Measurements from ENCODE around the gene GUCA1A. TPM values are rescaled to one million over a fixed set of nuclear protein-coding genes. Genes with fewer than 3 reads are reported as not detected.

The GUCA1A gene
- total RNA-seq, 1 donor from 2014 or later, result 0.84 TPM

- Mint-ChIP-seq H3K9me3 (ENCODE audit: low read depth) (no peaks in the 10 kb centered on the region), H3K4me3 (ENCODE audit: low read depth) (no peak overlapping the region), H3K36me3 (ENCODE audit: insufficient read depth) (peaks cover 10% of the 10 kb centered on the region), H3K27ac (peak overlapping the region; percentile 24), H3K4me1 (ENCODE audit: low read depth) (no peaks in the 10 kb centered on the region), H3K27me3 (no peaks in the 10 kb centered on the region)
- no peak for TF ChIP-seq CTCF (IDR thresholded peaks at IDR 0.05; ENCODE audit: unreplicated experiment)
- DNase-seq (ENCODE audit: low spot score, unreplicated experiment), result no peak
These were observed 44.5 kb upstream of the GUCA1A start for GRCh38 chr6:42128460-42129359.

- peaks cover 10% of the 10 kb centered on the region for H3K36me3 Mint-ChIP-seq (ENCODE audit: insufficient read depth)
- no peak overlapping the region for H3K27ac Mint-ChIP-seq
- TF ChIP-seq CTCF (IDR thresholded peaks at IDR 0.05; ENCODE audit: unreplicated experiment), result no peak
- no peaks in the 10 kb centered on the region for H3K27me3 Mint-ChIP-seq
- no peak for DNase-seq (ENCODE audit: low spot score, unreplicated experiment)
- no peaks in the 10 kb centered on the region for H3K4me1 Mint-ChIP-seq (ENCODE audit: low read depth)
- no peak overlapping the region for H3K4me3 Mint-ChIP-seq (ENCODE audit: low read depth)
- H3K9me3 Mint-ChIP-seq (ENCODE audit: low read depth), result no peaks in the 10 kb centered on the region
These were observed 43.8 kb upstream of the GUCA1A start for GRCh38 chr6:42129360-42129676.

GRCh38 chr6:42131531-42131930 is 41.6 kb upstream of the GUCA1A start:
- peaks cover 8% of the 10 kb centered on the region for H3K36me3 Mint-ChIP-seq (ENCODE audit: insufficient read depth)

GRCh38 chr6:42133926-42134325 is 39.2 kb upstream of the GUCA1A start:
- DNase-seq (ENCODE audit: low spot score, unreplicated experiment), result no peak
- Mint-ChIP-seq H3K4me1 (ENCODE audit: low read depth) (peaks cover 12% of the 10 kb centered on the region), H3K4me3 (ENCODE audit: low read depth) (no peak overlapping the region), H3K9me3 (ENCODE audit: low read depth) (no peaks in the 10 kb centered on the region), H3K27ac (no peak overlapping the region), H3K36me3 (ENCODE audit: insufficient read depth) (peaks cover 2% of the 10 kb centered on the region), H3K27me3 (no peaks in the 10 kb centered on the region)
- TF ChIP-seq CTCF (IDR thresholded peaks at IDR 0.05; ENCODE audit: unreplicated experiment), result no peak

More at GRCh38 chr6:42131531-42131930, 41.6 kb upstream of the GUCA1A start:
- no peaks in the 10 kb centered on the region for H3K27me3 Mint-ChIP-seq
- TF ChIP-seq CTCF (IDR thresholded peaks at IDR 0.05; ENCODE audit: unreplicated experiment), result no peak
- H3K27ac Mint-ChIP-seq, result peak overlapping the region; percentile 78
- H3K4me3 Mint-ChIP-seq (ENCODE audit: low read depth), result no peak overlapping the region
- peaks cover 1% of the 10 kb centered on the region for H3K4me1 Mint-ChIP-seq (ENCODE audit: low read depth)
- no peak for DNase-seq (ENCODE audit: low spot score, unreplicated experiment)
- no peaks in the 10 kb centered on the region for H3K9me3 Mint-ChIP-seq (ENCODE audit: low read depth)

- no peaks in the 10 kb centered on the region for H3K9me3 Mint-ChIP-seq (ENCODE audit: low read depth)
- no peak for DNase-seq (ENCODE audit: low spot score, unreplicated experiment)
- peaks cover 2% of the 10 kb centered on the region for H3K36me3 Mint-ChIP-seq (ENCODE audit: insufficient read depth)
- H3K27me3 Mint-ChIP-seq, result no peaks in the 10 kb centered on the region
- H3K4me1 Mint-ChIP-seq (ENCODE audit: low read depth), result peaks cover 20% of the 10 kb centered on the region
- no peak overlapping the region for H3K4me3 Mint-ChIP-seq (ENCODE audit: low read depth)
- TF ChIP-seq CTCF (IDR thresholded peaks at IDR 0.05; ENCODE audit: unreplicated experiment), result no peak
- no peak overlapping the region for H3K27ac Mint-ChIP-seq
These were observed 38.0 kb upstream of the GUCA1A start for GRCh38 chr6:42135161-42135560.
